DMS 273 treated with DMSO at 0.1 percent for 48 hours (cell line): Measurements from ENCODE around the gene ASNSD1.
"Not testable (repeated sequence)": the region's sequence is repeated elsewhere in the genome, so short reads cannot be mapped to it uniquely, and the experiment has no call there.

Experiments used
- DNase-seq: peaks from one replicate; lab custom pipeline; 2025; lab: John Stamatoyannopoulos, UW

The ASNSD1 gene

DNA sequence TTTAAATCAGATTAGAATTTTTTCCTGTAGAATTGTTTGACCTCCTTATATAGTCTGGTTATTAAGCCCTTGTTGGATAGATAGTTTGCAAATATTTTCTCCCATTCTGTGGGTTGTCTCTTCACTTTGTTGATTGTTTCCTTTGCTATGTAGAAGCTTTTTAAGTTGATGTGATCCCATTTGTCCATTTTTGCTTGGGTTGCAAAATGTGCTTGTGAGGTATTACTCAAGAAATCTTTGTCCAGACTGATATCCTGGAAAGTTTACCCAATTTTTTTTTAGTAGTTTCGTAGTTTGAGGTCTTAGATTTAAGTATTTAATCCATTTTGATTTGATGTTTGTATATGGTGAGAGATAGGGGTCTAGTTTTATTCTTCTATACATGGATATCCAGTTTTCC lies 26.5 kb downstream of the ASNSD1 start:
- DNase-seq, result not testable (repeated sequence)

- no peak for DNase-seq
Observed at GRCh38 chr2:189696223-189696622, 35.0 kb downstream of the ASNSD1 start.

DNA sequence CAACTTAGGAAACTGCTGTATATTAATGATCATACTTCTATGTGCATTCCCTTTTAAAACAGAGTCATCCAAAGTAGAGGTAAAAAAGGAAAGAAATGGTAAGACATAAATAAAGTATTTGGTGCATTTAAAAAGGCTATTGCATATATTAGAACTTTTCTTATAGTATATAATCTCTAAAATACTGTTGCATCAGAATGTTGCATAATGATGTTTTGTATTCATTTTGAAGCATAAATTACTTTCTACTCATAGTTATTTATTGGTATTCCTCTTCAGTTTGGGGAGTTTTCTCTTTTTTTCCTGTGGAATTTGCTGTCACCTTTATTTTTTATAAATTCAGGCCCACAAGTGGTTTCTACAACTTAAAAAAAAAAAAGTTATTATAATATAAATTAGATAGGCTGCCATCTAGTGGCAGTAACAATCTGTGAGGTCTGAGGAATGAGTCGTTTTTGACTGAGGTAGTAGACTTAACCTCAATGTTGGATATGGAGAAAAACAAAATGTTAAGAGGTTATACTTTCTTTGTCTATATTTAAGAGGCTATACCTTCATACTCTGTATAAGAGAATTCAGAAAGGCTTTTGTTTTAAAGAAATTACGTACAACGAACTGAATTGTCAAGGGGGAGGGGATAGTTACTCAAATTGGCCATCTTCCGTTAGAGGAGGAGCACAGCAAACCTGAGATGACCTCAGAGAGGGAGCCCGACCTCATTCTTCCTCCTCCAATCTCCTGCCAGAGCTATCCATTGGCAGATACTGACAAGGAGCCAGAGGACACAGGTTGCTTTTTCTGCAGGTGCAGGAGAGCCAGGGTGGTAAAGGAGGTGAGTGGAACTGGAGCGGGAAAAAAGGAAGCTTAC lies 37.0 kb downstream of the ASNSD1 start:
- no peak for DNase-seq

GRCh38 chr2:189700681-189701080 lies 39.4 kb downstream of the ASNSD1 start:
- no peak for DNase-seq

DNA sequence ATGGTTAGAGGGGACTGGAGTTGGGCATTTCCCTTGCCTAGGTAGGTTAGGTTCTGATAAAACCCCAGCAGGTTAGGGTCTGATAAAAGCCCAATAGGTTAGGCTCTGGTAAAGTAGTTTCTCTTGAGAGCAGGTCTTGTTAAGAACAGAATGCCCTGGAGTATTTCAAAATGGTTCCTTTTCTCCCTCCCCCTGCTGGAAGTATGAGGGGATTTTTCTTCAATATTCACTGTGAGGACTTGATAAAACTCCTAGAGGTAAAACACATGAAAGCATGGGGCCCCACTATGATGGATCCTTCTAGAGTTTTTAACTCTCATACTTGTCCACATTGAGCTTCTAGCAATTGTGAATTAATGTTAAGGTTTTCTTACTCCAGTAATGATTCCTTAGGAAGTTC lies 40.8 kb downstream of the ASNSD1 start:
- DNase-seq, result no peak

- DNase-seq, result no peak
Observed at GRCh38 chr2:189709501-189710221, 48.4 kb downstream of the ASNSD1 start.

- DNase-seq, result not testable (repeated sequence)
Observed at GRCh38 chr2:189717593-189717992, 56.3 kb downstream of the ASNSD1 start.

GRCh38 chr2:189719571-189719970 lies 58.3 kb downstream of the ASNSD1 start:
- no peak for DNase-seq
